Coronary artery (tissue), 2 donors: ENCODE measurements around the gene PRKCE.

Experiments used
- DNase-seq: peaks from one replicate; pipeline ENCODE4 v3.0.0-alpha.2; 2017; ENCODE audit warnings: low spot score
- H3K27ac ChIP-seq, 2 donors: fragments of 200-600 bp; sonication (generic); one replicate each; pipeline ENCODE4 v1.5.1; 2016 to 2019
- H3K4me3 ChIP-seq: fragments of 200-600 bp; sonication (generic); 2 replicates; pipeline ENCODE4 v1.5.1; 2016; ENCODE audit warnings: mild to moderate bottlenecking, moderate library complexity
- TF ChIP-seq, protein P1 (sequence below): fragments of 200-600 bp; sonication (generic); IDR thresholded peaks from one replicate; pipeline ENCODE4 v1.5.1; 2019; ENCODE audit warnings: antibody characterized with exemption

The PRKCE gene

GRCh38 chr2:46236006-46236875 lies 584.8 kb downstream of the PRKCE start:
- DNase-seq = no peak
- H3K4me3 ChIP-seq = no peak overlapping the region
- no peak overlapping the region for H3K27ac ChIP-seq
- TF ChIP-seq, protein P1, sequence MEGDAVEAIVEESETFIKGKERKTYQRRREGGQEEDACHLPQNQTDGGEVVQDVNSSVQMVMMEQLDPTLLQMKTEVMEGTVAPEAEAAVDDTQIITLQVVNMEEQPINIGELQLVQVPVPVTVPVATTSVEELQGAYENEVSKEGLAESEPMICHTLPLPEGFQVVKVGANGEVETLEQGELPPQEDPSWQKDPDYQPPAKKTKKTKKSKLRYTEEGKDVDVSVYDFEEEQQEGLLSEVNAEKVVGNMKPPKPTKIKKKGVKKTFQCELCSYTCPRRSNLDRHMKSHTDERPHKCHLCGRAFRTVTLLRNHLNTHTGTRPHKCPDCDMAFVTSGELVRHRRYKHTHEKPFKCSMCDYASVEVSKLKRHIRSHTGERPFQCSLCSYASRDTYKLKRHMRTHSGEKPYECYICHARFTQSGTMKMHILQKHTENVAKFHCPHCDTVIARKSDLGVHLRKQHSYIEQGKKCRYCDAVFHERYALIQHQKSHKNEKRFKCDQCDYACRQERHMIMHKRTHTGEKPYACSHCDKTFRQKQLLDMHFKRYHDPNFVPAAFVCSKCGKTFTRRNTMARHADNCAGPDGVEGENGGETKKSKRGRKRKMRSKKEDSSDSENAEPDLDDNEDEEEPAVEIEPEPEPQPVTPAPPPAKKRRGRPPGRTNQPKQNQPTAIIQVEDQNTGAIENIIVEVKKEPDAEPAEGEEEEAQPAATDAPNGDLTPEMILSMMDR = no peak

DNA sequence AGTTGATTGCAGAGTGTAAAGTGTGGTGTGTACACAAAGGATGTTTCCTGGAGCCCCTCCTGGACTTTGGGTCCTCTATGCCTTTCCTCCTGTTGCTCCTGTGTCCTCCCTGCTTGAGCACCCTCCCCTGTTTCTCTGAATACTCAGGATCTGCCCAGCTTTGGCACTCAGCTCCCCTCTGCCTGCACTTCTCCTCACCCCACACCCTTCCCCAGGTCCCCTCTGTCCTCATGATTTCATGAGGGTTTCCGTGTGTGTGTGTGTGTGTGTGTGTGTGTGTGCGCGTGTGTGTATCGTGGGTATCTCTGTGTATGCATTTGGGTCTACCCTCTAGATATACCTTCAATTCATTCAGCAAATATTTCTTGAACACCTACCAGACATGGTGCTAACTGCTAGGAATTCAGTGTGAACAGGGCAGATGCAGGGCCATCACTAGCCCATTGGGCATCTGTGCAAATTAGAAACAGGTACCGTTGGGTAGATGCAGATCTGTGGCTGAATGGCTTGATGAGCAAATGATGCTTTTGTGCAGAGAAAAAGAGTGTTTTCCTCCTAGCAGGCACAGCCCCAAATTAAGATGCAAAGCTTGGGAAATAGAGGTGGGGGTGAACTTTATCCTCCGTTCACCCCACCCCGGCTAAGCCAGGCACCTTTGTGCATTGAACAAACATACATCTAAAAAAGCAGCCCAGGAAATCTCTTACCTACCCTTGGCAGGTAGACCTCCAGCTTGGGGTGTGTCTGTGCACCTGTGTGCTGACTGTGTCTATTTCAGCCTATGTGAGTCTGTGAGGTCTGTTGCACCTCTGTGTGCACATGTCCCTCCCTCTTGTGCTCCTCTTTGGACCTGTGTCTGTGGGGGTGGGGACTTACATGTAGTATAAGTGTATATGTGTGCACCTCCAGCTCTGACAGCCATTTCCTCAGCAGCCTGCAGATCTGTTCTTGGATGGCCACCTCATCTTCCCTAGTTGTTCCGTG lies 585.7 kb downstream of the PRKCE start:
- Histone ChIP-seq H3K4me3 (no peak overlapping the region), H3K27ac (no peak overlapping the region)
- TF ChIP-seq, protein P1 = no peak
- DNase-seq = no peak
